Ascending aorta (tissue), 2 donors: ENCODE data around the gene FAHD2A. TPM values are rescaled to one million over a fixed set of nuclear protein-coding genes. Genes with fewer than 3 reads are reported as not detected.
A peak's percentile ranks its signal among the peaks of the same experiment; 100 is the strongest.

Experiments used
- DNase-seq, 2 donors: peaks; one replicate each; pipeline ENCODE4 v3.0.0-alpha.2; 2019; ENCODE audit warnings: low spot score in 2 of 2
- H3K27ac ChIP-seq, 2 donors: fragments of 200-600 bp; sonication (generic); one replicate each; pipeline ENCODE4 v1.5.1; 2016 to 2017; ENCODE audit warnings: mild to moderate bottlenecking in 1 of 2
- H3K27me3 ChIP-seq: fragments of 200-600 bp; sonication (generic); one replicate; pipeline ENCODE4 v1.5.1; 2017
- H3K36me3 ChIP-seq, 2 donors: fragments of 200-600 bp; sonication (generic); one replicate each; pipeline ENCODE4 v1.5.1; 2016
- H3K4me1 ChIP-seq, 2 donors: fragments of 200-600 bp; sonication (generic); one replicate each; pipeline ENCODE4 v1.5.1; 2016 to 2017; ENCODE audit warnings: mild to moderate bottlenecking in 1 of 2
- H3K4me3 ChIP-seq, 2 donors: fragments of 200-600 bp; sonication (generic); one replicate each; pipeline ENCODE4 v1.5.1; 2016 to 2017; ENCODE audit warnings: mild to moderate bottlenecking in 1 of 2
- H3K9me3 ChIP-seq, 2 donors: fragments of 200-600 bp; sonication (generic); one replicate each; pipeline ENCODE4 v1.5.1; 2016
- CTCF ChIP-seq, 3 experiments: fragments of 200-600 bp in 2 of 3; fragments of 450-650 bp in 1 of 3; sonication (generic) in 2 of 3; IDR thresholded peaks; one replicate each; pipeline ENCODE4 v1.5.1; 2016 to 2019; ENCODE audit warnings: antibody characterized with exemption in 3 of 3, mild to moderate bottlenecking in 1 of 3, moderate library complexity in 1 of 3
- intact Hi-C: fragments of 100-400 bp; cut with DNase I; formaldehyde crosslinking; loops from one replicate; pipeline ENCODE4 v1.15.1; 2023
- total RNA-seq: library from RNA; depleted of rRNA; stranded (reverse); fragments of >200 nt; gene quantifications from one replicate; pipeline ENCODE4 v1.1.0, GENCODE V29; 2016

FAHD2A gene
- total RNA-seq, 1 donor from 2014 or later, result 54.0 TPM

DNA sequence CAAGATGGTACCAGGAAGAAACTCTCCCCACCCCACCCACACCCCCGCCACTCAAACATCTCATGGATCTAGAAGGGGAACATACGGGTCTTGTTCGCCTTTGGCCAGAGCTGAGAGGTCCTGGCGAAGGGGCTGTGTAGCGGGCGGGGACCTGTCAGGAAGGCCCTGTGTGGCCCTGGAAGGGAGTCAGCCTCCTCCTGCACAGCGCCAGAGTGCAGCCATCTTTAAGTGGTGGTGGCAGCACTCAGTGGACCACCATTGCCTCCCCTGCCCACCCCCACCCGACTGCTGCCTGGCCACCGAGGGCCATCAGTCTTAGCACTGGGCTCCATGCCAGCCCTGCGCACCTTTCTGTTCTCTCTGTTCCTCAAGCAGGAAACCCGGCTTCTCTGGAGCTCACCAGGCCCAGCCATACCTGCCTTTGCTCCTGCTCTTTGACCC, 11.6 kb upstream of the FAHD2A start:
- H3K4me3 ChIP-seq, result no peak overlapping the region
- H3K4me1 ChIP-seq, result no peaks in the 10 kb centered on the region
- TF ChIP-seq CTCF (IDR thresholded peaks at IDR 0.05), result no peak
- peak in 1 of 2 donors; percentile 44 for DNase-seq
- no peaks in the 10 kb centered on the region for H3K9me3 ChIP-seq
- H3K36me3 ChIP-seq, result no peaks in the 10 kb centered on the region
- intact Hi-C loops, result no loop called here
- H3K27me3 ChIP-seq, result no peaks in the 10 kb centered on the region
- H3K27ac ChIP-seq, result no peak overlapping the region

DNA sequence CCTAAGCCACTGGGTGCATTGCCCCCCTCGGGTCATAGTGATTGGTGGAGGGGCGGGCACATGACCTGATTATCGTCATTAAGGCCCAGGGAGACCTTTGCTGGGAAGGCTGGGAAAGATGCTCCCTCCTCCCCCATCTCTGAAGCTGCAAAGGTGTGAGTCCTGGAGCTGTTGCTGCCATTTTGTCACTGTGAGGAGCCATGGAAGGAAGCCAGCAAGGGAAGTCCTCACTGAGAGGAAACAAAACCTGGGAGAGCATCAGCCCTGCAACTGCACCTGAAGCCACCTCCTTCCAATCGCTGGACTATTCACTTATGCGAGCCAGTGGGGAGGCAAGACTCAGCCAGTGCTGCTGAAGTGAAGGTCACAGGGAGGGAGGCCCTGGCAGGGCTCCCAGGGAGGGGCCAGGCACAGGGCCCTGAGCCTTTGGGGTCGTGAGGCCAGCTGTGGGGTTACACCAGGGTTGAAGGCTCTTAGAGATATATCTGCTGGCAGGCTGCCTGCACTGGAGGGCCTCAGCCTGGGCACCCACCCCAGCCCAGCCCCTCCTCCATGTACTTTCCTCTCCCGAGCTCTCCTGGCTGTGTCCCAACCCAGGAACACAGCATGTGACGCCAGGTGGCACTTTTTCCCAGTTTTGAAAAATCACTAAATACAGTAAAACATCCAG, 10.7 kb upstream of the FAHD2A start:
- no peaks in the 10 kb centered on the region for H3K27me3 ChIP-seq
- TF ChIP-seq CTCF (IDR thresholded peaks at IDR 0.05), result no peak
- no peak overlapping the region for H3K27ac ChIP-seq
- no peaks in the 10 kb centered on the region for H3K9me3 ChIP-seq
- H3K36me3 ChIP-seq, result no peaks in the 10 kb centered on the region
- intact Hi-C loops, result no loop called here
- no peak for DNase-seq
- no peaks in the 10 kb centered on the region for H3K4me1 ChIP-seq
- no peak overlapping the region for H3K4me3 ChIP-seq

GRCh38 chr2:95392320-95392719, 10.2 kb upstream of the FAHD2A start:
- no peak overlapping the region for H3K27ac ChIP-seq
- H3K4me1 ChIP-seq, result no peaks in the 10 kb centered on the region
- H3K36me3 ChIP-seq, result no peaks in the 10 kb centered on the region
- no peak for TF ChIP-seq CTCF (IDR thresholded peaks at IDR 0.05)
- peak in 1 of 2 donors; percentile 15 for DNase-seq
- H3K27me3 ChIP-seq, result no peaks in the 10 kb centered on the region
- intact Hi-C loops, result no loop called here
- H3K4me3 ChIP-seq, result no peak overlapping the region
- H3K9me3 ChIP-seq, result no peaks in the 10 kb centered on the region

- Histone ChIP-seq H3K4me1 (no peaks in the 10 kb centered on the region), H3K4me3 (no peak overlapping the region), H3K36me3 (no peaks in the 10 kb centered on the region), H3K9me3 (no peaks in the 10 kb centered on the region), H3K27ac (no peak overlapping the region), H3K27me3 (no peaks in the 10 kb centered on the region)
- no peak for TF ChIP-seq CTCF (IDR thresholded peaks at IDR 0.05)
- no peak for DNase-seq
- intact Hi-C loops, result no loop called here
These were observed 9.6 kb upstream of the FAHD2A start for GRCh38 chr2:95392730-95393455.

GRCh38 chr2:95393901-95394300, 8.6 kb upstream of the FAHD2A start:
- Histone ChIP-seq H3K27ac (no peak overlapping the region), H3K9me3 (no peaks in the 10 kb centered on the region), H3K27me3 (no peaks in the 10 kb centered on the region), H3K4me3 (no peak overlapping the region), H3K36me3 (no peaks in the 10 kb centered on the region), H3K4me1 (no peaks in the 10 kb centered on the region)
- intact Hi-C loops, result no loop called here
- TF ChIP-seq CTCF (IDR thresholded peaks at IDR 0.05), result no peak
- peak in 1 of 2 donors; percentile 39 for DNase-seq
